Measurements from ENCODE around the gene FOSL1. TPM values are rescaled to one million over a fixed set of nuclear protein-coding genes. Genes with fewer than 3 reads are reported as not detected.
A peak's percentile ranks its signal among the peaks of the same experiment; 100 is the strongest.

The FOSL1 gene
- total and polyA plus RNA-seq, 2 experiments from 2014 or later = 14.6 to 17.1 TPM

- Mint-ChIP-seq H3K36me3 (ENCODE audit: low read depth) (peaks cover 56% of the 10 kb centered on the region), H3K9me3 (peaks cover 4% of the 10 kb centered on the region; the same call in 2 of the 3 replicates), H3K27me3 (ENCODE audit: insufficient read depth, low read depth, poor library complexity) (peaks cover 36% of the 10 kb centered on the region), H3K27ac (peak overlapping the region; percentile 97), H3K4me3 (peak overlapping the region; percentile 91), H3K4me1 (peaks cover 28% of the 10 kb centered on the region)
- peaks cover 11% of the 10 kb centered on the region for H3K4me1 ChIP-seq (ENCODE audit: insufficient read depth)
- ATAC-seq (peak; percentile 68), DNase-seq (ENCODE audit: low spot score) (peak; percentile 100)
- no peaks in the 10 kb centered on the region for H3K27me3 ChIP-seq (ENCODE audit: insufficient read depth)
- TF ChIP-seq POLR2AphosphoS5 (IDR thresholded peaks at IDR 0.05; ENCODE audit: low read depth) (peak; percentile 87), STAT1 (IDR thresholded peaks at IDR 0.05; ENCODE audit: unreplicated experiment) (no peak), ETS1 (IDR thresholded peaks at IDR 0.05) (peak; percentile 35; the same call in 1 of the 2 replicates), JUNB (IDR thresholded peaks at IDR 0.05; ENCODE audit: unreplicated experiment) (no peak), CTCF (conservative IDR thresholded peaks at IDR 0.05; ENCODE audit: low read depth in 2 of 2) (peak in 1 of 2 experiments; percentile 55; a peak in 2 of 4 replicates), NANOG (IDR thresholded peaks at IDR 0.05; ENCODE audit: borderline replicate concordance) (no peak), EZH2 (IDR thresholded peaks at IDR 0.05; ENCODE audit: low read depth, unreplicated experiment) (no peak), ZNF114 (CRISPR knock-in tag; IDR thresholded peaks at IDR 0.05) (no peak), CREB1 (CRISPR knock-in tag; IDR thresholded peaks at IDR 0.05; ENCODE audit: low read depth) (no peak), ZNF331 (CRISPR knock-in tag; IDR thresholded peaks at IDR 0.05; ENCODE audit: low read depth) (no peak)
- TF ChIP-seq, protein P1, sequence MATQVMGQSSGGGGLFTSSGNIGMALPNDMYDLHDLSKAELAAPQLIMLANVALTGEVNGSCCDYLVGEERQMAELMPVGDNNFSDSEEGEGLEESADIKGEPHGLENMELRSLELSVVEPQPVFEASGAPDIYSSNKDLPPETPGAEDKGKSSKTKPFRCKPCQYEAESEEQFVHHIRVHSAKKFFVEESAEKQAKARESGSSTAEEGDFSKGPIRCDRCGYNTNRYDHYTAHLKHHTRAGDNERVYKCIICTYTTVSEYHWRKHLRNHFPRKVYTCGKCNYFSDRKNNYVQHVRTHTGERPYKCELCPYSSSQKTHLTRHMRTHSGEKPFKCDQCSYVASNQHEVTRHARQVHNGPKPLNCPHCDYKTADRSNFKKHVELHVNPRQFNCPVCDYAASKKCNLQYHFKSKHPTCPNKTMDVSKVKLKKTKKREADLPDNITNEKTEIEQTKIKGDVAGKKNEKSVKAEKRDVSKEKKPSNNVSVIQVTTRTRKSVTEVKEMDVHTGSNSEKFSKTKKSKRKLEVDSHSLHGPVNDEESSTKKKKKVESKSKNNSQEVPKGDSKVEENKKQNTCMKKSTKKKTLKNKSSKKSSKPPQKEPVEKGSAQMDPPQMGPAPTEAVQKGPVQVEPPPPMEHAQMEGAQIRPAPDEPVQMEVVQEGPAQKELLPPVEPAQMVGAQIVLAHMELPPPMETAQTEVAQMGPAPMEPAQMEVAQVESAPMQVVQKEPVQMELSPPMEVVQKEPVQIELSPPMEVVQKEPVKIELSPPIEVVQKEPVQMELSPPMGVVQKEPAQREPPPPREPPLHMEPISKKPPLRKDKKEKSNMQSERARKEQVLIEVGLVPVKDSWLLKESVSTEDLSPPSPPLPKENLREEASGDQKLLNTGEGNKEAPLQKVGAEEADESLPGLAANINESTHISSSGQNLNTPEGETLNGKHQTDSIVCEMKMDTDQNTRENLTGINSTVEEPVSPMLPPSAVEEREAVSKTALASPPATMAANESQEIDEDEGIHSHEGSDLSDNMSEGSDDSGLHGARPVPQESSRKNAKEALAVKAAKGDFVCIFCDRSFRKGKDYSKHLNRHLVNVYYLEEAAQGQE (IDR thresholded peaks at IDR 0.05; ENCODE audit: unreplicated experiment) = no peak
- TF ChIP-seq, protein P2, sequence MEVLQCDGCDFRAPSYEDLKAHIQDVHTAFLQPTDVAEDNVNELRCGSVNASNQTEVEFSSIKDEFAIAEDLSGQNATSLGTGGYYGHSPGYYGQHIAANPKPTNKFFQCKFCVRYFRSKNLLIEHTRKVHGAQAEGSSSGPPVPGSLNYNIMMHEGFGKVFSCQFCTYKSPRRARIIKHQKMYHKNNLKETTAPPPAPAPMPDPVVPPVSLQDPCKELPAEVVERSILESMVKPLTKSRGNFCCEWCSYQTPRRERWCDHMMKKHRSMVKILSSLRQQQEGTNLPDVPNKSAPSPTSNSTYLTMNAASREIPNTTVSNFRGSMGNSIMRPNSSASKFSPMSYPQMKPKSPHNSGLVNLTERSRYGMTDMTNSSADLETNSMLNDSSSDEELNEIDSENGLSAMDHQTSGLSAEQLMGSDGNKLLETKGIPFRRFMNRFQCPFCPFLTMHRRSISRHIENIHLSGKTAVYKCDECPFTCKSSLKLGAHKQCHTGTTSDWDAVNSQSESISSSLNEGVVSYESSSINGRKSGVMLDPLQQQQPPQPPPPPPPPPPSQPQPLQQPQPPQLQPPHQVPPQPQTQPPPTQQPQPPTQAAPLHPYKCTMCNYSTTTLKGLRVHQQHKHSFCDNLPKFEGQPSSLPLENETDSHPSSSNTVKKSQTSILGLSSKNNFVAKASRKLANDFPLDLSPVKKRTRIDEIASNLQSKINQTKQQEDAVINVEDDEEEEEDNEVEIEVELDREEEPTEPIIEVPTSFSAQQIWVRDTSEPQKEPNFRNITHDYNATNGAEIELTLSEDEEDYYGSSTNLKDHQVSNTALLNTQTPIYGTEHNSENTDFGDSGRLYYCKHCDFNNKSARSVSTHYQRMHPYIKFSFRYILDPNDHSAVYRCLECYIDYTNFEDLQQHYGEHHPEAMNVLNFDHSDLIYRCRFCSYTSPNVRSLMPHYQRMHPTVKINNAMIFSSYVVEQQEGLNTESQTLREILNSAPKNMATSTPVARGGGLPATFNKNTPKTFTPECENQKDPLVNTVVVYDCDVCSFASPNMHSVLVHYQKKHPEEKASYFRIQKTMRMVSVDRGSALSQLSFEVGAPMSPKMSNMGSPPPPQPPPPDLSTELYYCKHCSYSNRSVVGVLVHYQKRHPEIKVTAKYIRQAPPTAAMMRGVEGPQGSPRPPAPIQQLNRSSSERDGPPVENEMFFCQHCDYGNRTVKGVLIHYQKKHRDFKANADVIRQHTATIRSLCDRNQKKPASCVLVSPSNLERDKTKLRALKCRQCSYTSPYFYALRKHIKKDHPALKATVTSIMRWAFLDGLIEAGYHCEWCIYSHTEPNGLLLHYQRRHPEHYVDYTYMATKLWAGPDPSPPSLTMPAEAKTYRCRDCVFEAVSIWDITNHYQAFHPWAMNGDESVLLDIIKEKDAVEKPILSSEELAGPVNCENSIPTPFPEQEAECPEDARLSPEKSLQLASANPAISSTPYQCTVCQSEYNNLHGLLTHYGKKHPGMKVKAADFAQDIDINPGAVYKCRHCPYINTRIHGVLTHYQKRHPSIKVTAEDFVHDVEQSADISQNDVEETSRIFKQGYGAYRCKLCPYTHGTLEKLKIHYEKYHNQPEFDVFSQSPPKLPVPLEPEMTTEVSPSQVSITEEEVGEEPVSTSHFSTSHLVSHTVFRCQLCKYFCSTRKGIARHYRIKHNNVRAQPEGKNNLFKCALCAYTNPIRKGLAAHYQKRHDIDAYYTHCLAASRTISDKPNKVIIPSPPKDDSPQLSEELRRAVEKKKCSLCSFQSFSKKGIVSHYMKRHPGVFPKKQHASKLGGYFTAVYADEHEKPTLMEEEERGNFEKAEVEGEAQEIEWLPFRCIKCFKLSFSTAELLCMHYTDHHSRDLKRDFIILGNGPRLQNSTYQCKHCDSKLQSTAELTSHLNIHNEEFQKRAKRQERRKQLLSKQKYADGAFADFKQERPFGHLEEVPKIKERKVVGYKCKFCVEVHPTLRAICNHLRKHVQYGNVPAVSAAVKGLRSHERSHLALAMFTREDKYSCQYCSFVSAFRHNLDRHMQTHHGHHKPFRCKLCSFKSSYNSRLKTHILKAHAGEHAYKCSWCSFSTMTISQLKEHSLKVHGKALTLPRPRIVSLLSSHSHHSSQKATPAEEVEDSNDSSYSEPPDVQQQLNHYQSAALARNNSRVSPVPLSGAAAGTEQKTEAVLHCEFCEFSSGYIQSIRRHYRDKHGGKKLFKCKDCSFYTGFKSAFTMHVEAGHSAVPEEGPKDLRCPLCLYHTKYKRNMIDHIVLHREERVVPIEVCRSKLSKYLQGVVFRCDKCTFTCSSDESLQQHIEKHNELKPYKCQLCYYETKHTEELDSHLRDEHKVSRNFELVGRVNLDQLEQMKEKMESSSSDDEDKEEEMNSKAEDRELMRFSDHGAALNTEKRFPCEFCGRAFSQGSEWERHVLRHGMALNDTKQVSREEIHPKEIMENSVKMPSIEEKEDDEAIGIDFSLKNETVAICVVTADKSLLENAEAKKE (CRISPR knock-in tag; IDR thresholded peaks at IDR 0.05) = no peak
- no peaks in the 10 kb centered on the region for H3K9me2 ChIP-seq (ENCODE audit: insufficient read depth)
- peak overlapping the region; percentile 95 for H3K4me3 ChIP-seq
- peaks cover 22% of the 10 kb centered on the region for H3K36me3 ChIP-seq (ENCODE audit: insufficient read depth)
- H3K79me2 ChIP-seq (replicated peaks; ENCODE audit: insufficient read depth) = peaks cover 43% of the 10 kb centered on the region
- H3F3A ChIP-seq (replicated peaks; ENCODE audit: low read depth) = peaks cover 49% of the 10 kb centered on the region
- H2AFZ ChIP-seq = no peak overlapping the region
- peak overlapping the region; percentile 99 for H3K4me2 ChIP-seq
- peaks cover 31% of the 10 kb centered on the region for H4K20me1 ChIP-seq (replicated peaks; ENCODE audit: insufficient read depth)
- H3K27ac ChIP-seq (ENCODE audit: low read depth) = peak overlapping the region; percentile 96
Observed at GRCh38 chr11:65859095-65859811, 40.9 kb downstream of the FOSL1 start.

Measured in GM23338 (cell line).